Head of caudate nucleus (tissue), 42 donors: Measurements from ENCODE around the gene PCDHGB4.
"Not testable (repeated sequence)": the region's sequence is repeated elsewhere in the genome, so short reads cannot be mapped to it uniquely, and the experiment has no call there.

Source experiments
- DNase-seq, 42 donors: peaks; one replicate each; pipeline versions ENCODE4 v3.0.0 to v3.0.0-alpha.2; 2020 to 2021; ENCODE audit warnings: mixed read lengths in 7 of 42
- intact Hi-C: fragments of 100-400 bp; cut with DNase I; formaldehyde crosslinking; loops from one replicate; pipeline ENCODE4 v1.15.0; 2022

The PCDHGB4 gene

DNA sequence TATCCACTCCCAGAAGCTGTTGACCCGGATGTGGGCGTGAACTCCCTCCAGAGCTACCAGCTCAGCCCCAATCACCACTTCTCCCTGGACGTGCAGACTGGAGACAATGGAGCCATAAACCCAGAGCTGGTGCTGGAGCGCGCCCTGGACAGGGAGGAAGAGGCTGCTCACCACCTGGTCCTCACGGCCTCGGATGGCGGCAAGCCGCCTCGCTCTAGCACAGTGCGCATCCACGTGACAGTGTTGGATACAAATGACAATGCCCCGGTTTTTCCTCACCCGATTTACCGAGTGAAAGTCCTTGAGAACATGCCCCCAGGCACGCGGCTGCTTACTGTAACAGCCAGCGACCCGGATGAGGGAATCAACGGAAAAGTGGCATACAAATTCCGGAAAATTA lies 5.8 kb downstream of the PCDHGB4 start:
- peak in 1 of 42 donors; percentile 17 for DNase-seq
- intact Hi-C loops = no loop called here

- intact Hi-C loops = not testable (repeated sequence)
- peak in 1 of 42 donors; percentile 13 for DNase-seq
These were observed 7.1 kb downstream of the PCDHGB4 start for GRCh38 chr5:141394401-141395187.

DNA sequence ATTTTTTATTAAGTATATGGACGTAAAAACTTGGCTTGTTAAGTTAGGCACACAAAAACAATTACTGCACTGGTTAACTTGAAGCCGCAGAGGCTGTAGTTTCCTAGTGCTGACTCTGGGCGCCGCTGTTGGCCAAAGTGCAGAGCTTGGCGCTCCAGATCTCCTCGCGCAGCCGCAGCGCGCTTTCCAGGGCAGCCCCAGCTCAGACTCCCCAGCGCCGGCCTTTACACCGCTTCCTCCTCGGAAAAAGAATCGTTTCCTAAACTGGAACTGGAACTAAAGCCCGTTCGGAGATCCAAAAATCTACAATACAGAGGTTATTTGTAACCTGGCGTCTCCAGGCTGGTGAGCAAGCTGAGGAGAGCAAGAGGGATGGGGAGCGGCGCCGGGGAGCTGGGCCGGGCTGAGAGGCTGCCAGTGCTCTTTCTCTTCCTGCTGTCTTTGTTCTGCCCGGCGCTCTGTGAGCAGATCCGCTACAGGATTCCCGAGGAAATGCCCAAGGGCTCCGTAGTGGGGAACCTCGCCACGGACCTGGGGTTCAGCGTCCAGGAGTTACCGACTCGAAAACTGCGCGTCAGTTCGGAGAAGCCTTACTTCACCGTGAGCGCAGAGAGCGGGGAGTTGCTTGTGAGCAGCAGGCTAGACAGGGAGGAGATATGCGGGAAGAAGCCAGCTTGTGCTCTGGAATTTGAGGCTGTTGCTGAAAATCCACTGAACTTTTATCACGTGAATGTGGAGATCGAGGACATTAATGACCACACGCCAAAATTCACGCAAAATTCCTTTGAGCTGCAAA lies 10.5 kb downstream of the PCDHGB4 start, which contains the start of gene PCDHGB5:
PCDHGB5 (plus strand) TSS at position 192 of the 796 bp plus-strand sequence; CDS start at position 373, 181 bp downstream.
- DNase-seq = peak in 10 of 42 donors; percentile 19 to 59 (median 49)
- intact Hi-C loops = not testable (repeated sequence)

- DNase-seq = peak in 1 of 42 donors; percentile 16
- intact Hi-C loops = no loop called here
These were observed 11.1 kb downstream of the PCDHGB4 start for GRCh38 chr5:141398608-141399007.

DNA sequence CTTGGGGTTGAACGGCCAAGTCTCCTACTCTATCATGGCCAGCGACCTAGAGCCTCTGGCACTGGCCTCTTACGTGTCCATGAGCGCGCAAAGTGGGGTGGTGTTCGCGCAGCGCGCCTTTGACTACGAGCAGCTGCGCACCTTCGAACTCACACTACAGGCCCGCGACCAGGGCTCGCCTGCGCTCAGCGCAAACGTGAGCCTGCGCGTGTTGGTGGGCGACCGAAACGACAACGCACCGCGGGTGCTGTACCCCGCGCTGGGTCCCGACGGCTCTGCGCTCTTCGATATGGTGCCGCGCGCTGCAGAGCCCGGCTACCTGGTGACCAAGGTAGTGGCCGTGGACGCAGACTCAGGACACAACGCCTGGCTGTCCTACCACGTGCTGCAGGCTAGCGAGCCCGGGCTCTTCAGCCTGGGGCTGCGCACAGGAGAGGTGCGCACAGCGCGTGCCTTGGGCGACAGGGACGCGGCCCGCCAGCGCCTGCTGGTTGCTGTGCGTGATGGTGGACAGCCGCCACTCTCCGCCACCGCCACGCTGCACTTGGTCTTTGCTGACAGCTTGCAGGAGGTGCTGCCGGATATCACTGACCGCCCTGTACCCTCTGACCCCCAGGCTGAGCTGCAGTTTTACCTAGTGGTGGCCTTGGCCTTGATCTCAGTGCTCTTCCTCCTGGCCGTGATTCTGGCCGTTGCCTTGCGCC lies 12.2 kb downstream of the PCDHGB4 start:
- intact Hi-C loops = no loop called here
- peak in 1 of 42 donors; percentile 24 for DNase-seq

GRCh38 chr5:141402553-141403243 lies 15.2 kb downstream of the PCDHGB4 start, which contains the start of gene PCDHGA9:
PCDHGA9 (plus strand) TSS chr5:141402778; CDS start chr5:141402953, 175 bp downstream.
- intact Hi-C loops = no loop called here
- peak in 14 of 42 donors; percentile 13 to 70 (median 34) for DNase-seq

DNA sequence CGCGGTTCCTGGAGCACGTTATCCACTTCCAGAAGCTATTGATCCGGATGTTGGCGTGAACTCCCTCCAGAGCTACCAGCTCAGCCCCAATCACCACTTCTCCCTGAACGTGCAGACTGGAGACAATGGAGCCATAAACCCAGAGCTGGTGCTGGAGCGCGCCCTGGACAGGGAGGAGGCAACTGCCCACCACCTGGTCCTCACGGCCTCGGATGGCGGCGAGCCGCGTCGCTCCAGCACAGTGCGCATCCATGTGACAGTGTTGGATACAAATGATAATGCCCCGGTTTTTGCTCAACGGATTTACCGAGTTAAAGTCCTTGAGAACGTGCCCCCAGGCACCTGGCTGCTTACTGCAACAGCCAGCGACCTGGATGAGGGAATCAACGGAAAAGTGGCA lies 15.9 kb downstream of the PCDHGB4 start:
- peak in 1 of 42 donors; percentile 18 for DNase-seq
- intact Hi-C loops = no loop called here

DNA sequence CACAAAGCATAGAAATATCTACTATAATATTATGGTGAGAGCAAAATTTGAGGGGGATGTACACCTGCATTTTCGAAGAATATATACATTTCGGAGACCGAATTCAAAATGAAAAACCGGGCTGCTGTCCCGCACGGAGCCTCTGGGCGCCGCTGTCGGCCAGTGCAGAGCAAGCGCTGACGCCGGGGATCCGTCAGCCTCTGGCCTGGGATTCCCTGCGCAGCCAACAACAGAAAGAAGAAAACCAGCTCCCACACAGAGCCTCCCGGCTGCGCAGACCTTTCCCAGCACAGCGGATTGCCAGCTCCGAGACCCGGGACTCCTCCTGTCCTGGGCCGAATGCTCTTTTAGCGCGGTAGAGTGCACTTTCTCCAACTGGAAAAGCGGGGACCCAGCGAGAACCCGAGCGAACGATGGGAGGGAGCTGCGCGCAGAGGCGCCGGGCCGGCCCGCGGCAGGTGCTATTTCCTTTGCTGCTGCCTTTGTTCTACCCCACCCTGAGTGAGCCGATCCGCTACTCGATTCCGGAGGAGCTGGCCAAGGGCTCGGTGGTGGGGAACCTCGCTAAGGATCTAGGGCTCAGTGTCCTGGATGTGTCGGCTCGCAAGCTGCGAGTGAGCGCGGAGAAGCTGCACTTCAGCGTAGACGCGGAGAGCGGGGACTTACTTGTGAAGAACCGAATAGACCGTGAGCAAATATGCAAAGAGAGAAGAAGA lies 20.4 kb downstream of the PCDHGB4 start, which contains the start of gene PCDHGB6:
PCDHGB6 (plus strand) TSS at position 232 of the 716 bp plus-strand sequence; CDS start at position 414, 182 bp downstream.
- peak in 3 of 42 donors; percentile 36 to 55 (median 45) for DNase-seq
- intact Hi-C loops = not testable (repeated sequence)

DNA sequence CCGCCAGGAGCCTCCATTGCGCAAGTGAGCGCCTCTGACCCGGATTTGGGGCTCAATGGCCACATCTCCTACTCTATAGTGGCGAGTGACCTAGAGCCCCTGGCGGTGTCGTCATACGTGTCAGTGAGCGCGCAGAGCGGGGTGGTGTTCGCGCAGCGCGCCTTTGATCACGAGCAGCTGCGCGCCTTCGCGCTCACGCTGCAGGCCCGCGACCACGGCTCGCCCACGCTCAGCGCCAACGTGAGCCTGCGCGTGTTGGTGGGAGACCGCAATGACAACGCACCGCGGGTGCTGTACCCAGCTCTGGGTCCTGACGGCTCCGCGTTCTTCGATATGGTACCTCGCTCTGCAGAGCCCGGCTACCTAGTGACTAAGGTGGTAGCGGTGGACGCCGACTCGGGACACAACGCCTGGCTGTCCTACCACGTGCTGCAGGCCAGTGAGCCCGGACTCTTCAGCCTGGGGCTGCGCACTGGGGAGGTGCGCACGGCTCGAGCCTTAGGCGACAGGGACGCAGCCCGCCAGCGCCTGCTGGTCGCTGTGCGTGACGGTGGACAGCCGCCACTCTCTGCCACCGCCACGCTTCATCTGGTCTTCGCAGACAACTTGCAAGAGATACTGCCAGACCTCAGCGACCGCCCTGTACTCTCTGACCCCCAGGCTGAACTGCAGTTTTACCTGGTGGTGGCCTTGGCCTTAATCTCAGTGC lies 22.3 kb downstream of the PCDHGB4 start:
- intact Hi-C loops = loop anchor here (10.0 kb wide), 1 partner anchor 145 kb away; no protein-coding TSS in a partner anchor
- DNase-seq = peak in 1 of 42 donors; percentile 31

DNA sequence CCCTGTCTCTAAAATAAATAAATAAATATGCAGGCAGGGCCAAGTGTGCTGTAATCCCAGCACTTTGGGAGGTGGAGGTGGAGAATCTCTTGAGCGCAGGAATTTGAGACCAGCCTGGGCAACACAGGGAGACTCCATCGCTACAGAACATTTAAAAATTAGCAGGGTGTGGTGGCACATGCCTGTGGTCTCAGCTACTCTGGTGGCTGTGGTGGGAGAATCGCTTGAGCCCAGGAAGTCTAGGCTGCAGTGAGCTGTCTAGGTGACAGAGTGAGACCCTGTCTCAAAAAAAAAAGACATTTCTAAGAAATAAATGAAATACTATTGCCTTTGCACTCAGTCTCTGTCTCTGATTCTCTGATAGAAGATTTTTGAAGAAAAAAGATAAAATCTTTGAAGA lies 24.1 kb downstream of the PCDHGB4 start:
- no peak for DNase-seq
- intact Hi-C loops = loop anchor here (10.0 kb wide), 1 partner anchor 143 kb away; no protein-coding TSS in a partner anchor

DNA sequence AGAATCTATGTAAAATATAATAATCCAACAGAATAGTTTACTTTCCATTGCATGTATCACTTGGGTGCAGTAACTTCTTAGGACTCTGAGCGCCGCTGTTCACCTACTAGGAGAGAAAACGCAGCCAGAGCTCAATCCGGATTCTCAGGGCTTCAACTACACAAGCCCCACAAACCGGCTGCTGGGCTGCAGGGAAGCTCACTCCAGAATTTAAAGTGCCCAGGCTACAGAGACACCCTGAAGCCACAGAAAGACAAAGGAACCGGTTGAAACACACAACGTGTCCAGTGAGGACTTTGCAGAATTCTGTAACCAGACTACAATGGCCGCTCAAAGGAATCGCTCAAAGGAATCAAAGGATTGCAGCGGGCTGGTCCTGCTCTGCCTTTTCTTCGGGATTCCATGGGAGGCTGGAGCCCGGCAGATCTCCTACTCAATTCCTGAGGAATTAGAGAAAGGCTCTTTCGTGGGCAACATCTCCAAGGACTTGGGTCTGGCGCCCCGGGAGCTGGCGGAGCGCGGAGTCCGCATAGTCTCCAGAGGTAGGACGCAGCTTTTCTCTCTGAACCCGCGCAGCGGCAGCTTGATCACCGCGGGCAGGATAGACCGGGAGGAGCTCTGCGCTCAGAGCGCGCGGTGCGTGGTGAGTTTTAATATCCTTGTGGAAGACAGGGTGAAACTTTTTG lies 25.5 kb downstream of the PCDHGB4 start, which contains the start of gene PCDHGA10:
PCDHGA10 (plus strand) TSS at position 134 of the 686 bp plus-strand sequence; CDS start at position 323, 189 bp downstream.
- intact Hi-C loops = loop anchor here (10.0 kb wide), 1 partner anchor 142 kb away; no protein-coding TSS in a partner anchor
- DNase-seq = peak in 10 of 42 donors; percentile 15 to 68 (median 36)

DNA sequence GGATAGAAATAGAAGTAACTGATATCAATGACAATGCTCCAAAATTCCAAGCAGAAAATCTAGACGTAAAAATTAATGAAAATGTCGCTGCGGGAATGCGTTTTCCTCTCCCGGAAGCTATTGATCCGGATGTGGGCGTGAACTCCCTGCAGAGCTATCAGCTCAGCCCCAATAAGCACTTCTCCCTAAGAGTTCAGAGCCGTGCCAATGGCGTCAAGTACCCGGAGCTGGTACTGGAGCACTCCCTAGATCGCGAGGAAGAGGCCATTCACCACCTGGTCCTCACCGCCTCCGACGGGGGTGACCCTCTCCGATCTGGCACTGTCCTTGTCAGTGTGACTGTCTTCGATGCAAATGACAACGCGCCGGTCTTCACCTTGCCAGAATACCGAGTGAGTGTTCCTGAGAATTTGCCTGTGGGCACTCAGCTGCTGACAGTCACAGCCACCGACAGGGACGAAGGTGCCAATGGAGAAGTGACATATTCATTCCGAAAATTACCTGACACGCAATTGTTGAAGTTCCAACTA lies 26.1 kb downstream of the PCDHGB4 start:
- peak in 1 of 42 donors; percentile 19 for DNase-seq
- intact Hi-C loops = loop anchor here (10.0 kb wide), 1 partner anchor 141 kb away; no protein-coding TSS in a partner anchor

DNA sequence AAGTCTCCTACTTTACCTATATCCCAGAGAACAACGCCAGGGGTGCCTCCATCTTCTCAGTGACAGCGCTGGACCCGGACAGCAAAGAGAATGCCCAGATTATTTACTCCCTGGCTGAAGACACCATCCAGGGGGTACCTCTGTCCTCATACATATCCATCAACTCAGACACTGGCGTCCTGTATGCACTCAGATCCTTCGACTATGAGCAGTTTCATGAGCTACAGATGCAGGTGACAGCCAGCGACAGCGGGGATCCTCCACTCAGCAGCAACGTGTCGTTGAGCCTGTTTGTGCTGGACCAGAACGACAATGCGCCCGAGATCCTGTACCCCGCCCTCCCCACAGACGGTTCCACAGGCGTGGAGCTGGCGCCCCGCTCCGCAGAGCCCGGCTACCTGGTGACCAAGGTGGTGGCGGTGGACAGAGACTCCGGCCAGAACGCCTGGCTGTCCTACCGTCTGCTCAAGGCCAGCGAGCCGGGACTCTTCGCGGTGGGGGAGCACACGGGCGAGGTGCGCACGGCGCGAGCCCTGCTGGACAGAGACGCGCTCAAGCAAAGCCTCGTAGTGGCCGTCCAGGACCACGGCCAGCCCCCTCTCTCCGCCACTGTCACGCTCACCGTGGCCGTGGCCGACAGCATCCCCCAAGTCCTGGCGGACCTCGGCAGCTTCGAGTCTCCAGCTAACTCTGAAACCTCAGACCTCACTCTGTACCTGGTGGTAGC lies 27.2 kb downstream of the PCDHGB4 start:
- intact Hi-C loops = loop anchor here (10.0 kb wide), 1 partner anchor 140 kb away; no protein-coding TSS in a partner anchor

DNA sequence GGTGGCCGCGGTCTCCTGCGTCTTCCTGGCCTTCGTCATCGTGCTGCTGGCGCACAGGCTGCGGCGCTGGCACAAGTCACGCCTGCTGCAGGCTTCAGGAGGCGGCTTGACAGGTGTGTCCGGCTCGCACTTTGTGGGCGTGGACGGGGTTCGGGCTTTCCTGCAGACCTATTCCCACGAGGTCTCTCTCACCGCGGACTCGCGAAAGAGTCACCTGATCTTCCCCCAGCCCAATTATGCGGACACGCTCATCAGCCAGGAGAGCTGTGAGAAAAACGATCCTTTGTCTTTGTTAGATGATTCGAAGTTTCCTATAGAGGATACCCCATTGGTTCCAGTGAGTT lies 27.7 kb downstream of the PCDHGB4 start:
- intact Hi-C loops = loop anchor here (10.0 kb wide), 1 partner anchor 140 kb away; no protein-coding TSS in a partner anchor

More for the DNA sequence above, 27.2 kb downstream of the PCDHGB4 start:
- DNase-seq = not testable (repeated sequence)

More for the DNA sequence above, 27.7 kb downstream of the PCDHGB4 start:
- peak in 1 of 42 donors; percentile 27 for DNase-seq
